OCI-LY3 (cell line): Measurements from ENCODE around the gene EEF2K.
A peak's percentile ranks its signal among the peaks of the same experiment; 100 is the strongest.

Experiments used
- CTCF ChIP-seq: fragments of 200-600, 300-600 bp; sonication (generic); IDR thresholded peaks from 2 replicates; pipeline ENCODE4 v1.5.1; 2014; ENCODE audit warnings: antibody characterized with exemption, low read length, low read depth
- EZH2phosphoT487 ChIP-seq: fragments of 200-600 bp; shearing (Covaris generic); IDR thresholded peaks from 2 replicates; pipeline ENCODE4 v1.6.1; 2018; ENCODE audit warnings: antibody characterized with exemption, mixed run types, low read depth

DNA sequence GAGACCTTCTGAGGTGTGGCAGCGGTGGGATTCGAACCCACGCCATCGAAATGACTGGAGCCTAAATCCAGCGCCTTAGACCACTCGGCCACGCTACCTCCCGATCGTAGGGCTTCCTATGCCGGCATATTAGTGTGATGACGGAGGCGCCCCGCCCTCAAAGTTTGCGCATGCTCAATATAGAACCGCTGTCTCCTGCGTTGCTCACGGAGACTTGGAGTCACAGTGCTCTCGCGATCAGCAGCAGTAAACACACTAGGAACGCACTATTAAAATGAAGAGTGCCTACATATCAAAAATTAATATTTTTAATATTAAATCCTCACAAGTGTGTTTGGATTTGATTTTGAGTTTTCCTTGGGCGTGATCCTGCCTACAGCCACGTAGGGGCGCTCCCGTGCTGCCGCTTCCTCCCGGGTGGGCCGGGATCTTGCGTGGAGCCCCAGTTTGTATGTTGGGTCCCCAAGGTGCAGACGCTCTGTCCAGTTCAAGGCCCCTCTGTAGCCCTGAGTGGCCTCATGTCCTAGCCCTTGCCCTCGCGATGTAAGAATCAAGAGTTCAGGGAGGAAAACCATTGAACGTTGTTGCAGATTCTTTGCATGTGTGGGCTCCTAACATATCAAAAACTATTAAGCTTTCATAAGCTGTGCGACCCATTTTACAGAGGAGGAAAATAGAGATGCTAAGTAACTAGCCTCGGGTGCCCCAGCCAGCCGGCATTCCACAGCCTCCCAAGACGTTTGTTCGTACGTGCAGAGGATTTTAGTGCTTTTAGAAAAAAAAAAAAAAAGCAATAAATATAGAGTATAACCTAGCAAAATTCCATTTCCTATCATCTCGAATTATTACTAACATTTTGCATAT lies 10.2 kb upstream of the EEF2K start:
- peak; percentile 89 for TF ChIP-seq CTCF
- no peak for TF ChIP-seq EZH2phosphoT487
